WI38 (cell line): ENCODE data around the gene MCCC1.

Experiments
- H3K4me3 ChIP-seq: 2 replicates; pipeline ENCODE4 v1.5.1; 2011; ENCODE audit warnings: low read depth, mild to moderate bottlenecking, control low read depth, low read length
- CTCF ChIP-seq: IDR thresholded peaks from 2 replicates; pipeline ENCODE4 v1.5.1; 2012; ENCODE audit warnings: low read depth, mild to moderate bottlenecking, control low read depth, low read length

MCCC1 gene

GRCh38 chr3:183044547-183045229 lies 54.6 kb downstream of the MCCC1 start:
- no peak for TF ChIP-seq CTCF
- no peak overlapping the region for H3K4me3 ChIP-seq

GRCh38 chr3:183038757-183039156 lies 60.5 kb downstream of the MCCC1 start:
- no peak overlapping the region for H3K4me3 ChIP-seq
- no peak for TF ChIP-seq CTCF

- H3K4me3 ChIP-seq, result no peak overlapping the region
- TF ChIP-seq CTCF, result no peak
Observed at GRCh38 chr3:183038221-183038620, 61.1 kb downstream of the MCCC1 start.

- H3K4me3 ChIP-seq, result no peak overlapping the region
- no peak for TF ChIP-seq CTCF
Observed at GRCh38 chr3:183033746-183034145, 65.5 kb downstream of the MCCC1 start.

GRCh38 chr3:183032880-183033555 lies 66.3 kb downstream of the MCCC1 start:
- H3K4me3 ChIP-seq, result no peak overlapping the region
- no peak for TF ChIP-seq CTCF

GRCh38 chr3:183031826-183032225 lies 67.5 kb downstream of the MCCC1 start:
- no peak overlapping the region for H3K4me3 ChIP-seq
- no peak for TF ChIP-seq CTCF

GRCh38 chr3:183028416-183028815 lies 70.9 kb downstream of the MCCC1 start:
- no peak for TF ChIP-seq CTCF
- H3K4me3 ChIP-seq, result no peak overlapping the region
